Esophagus squamous epithelium (tissue), 4 donors: ENCODE data around the gene PBX4.

Experiments
- POLR2A ChIP-seq, 4 donors: fragments of 450-650 bp; IDR thresholded peaks; one replicate each; pipeline ENCODE4 v1.6.1; 2017; ENCODE audit warnings: antibody characterized with exemption in 4 of 4, mild to moderate bottlenecking in 4 of 4, moderate library complexity in 3 of 4
- TF ChIP-seq, protein P1 (sequence below), 6 experiments: fragments of 450-650 bp in 4 of 6; fragments of 200-600 bp in 2 of 6; sonication (generic) in 2 of 6; IDR thresholded peaks; one replicate each; pipeline ENCODE4 v1.5.1; 2016 to 2019; ENCODE audit warnings: antibody characterized with exemption in 6 of 6, mild to moderate bottlenecking in 4 of 6, moderate library complexity in 4 of 6

DNA sequence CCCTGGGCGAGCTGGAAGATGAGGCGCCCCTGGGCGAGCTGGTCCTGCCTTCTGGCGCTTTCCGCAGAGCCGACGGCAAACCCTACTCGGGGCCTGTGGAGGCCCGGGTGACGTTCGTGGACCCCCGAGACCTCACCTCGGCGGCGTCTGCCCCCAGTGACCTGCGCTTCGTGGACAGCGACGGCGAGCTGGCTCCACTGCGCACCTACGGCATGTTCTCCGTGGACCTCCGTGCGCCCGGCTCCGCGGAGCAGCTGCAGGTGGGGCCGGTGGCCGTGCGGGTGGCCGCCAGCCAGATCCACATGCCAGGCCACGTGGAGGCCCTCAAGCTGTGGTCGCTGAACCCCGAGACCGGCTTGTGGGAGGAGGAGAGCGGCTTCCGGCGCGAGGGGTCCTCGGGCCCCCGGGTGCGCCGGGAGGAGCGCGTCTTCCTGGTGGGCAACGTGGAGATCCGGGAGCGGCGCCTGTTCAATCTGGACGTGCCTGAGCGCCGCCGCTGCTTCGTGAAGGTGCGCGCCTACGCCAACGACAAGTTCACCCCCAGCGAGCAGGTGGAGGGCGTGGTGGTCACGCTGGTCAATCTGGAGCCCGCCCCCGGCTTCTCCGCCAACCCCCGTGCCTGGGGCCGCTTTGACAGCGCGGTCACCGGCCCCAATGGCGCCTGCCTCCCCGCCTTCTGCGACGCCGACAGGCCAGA is 74.1 kb downstream of the PBX4 start:
- TF ChIP-seq POLR2A (IDR thresholded peaks at IDR 0.05): no peak
- TF ChIP-seq, protein P1, sequence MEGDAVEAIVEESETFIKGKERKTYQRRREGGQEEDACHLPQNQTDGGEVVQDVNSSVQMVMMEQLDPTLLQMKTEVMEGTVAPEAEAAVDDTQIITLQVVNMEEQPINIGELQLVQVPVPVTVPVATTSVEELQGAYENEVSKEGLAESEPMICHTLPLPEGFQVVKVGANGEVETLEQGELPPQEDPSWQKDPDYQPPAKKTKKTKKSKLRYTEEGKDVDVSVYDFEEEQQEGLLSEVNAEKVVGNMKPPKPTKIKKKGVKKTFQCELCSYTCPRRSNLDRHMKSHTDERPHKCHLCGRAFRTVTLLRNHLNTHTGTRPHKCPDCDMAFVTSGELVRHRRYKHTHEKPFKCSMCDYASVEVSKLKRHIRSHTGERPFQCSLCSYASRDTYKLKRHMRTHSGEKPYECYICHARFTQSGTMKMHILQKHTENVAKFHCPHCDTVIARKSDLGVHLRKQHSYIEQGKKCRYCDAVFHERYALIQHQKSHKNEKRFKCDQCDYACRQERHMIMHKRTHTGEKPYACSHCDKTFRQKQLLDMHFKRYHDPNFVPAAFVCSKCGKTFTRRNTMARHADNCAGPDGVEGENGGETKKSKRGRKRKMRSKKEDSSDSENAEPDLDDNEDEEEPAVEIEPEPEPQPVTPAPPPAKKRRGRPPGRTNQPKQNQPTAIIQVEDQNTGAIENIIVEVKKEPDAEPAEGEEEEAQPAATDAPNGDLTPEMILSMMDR (IDR thresholded peaks at IDR 0.05): no peak
